PC-3 (cell line): Measurements from ENCODE around the gene PIAS1.

Source experiments
- CTCF ChIP-seq: fragments of 300-600 bp; sonication (generic); conservative IDR thresholded peaks from 2 replicates; pipeline ENCODE4 v1.5.1; 2017; ENCODE audit warnings: antibody characterized with exemption, low read depth, mild to moderate bottlenecking, low read length
- EZH2 ChIP-seq: fragments of 300-600 bp; sonication (generic); IDR thresholded peaks from one replicate; pipeline ENCODE4 v1.6.1; 2017; ENCODE audit warnings: antibody characterized with exemption, mild to moderate bottlenecking, low read length; ENCODE audit not compliant: unreplicated experiment

- no peak for TF ChIP-seq CTCF
- no peak for TF ChIP-seq EZH2
Measured at GRCh38 chr15:68232937-68233336, 178.8 kb downstream of the PIAS1 start.
